ENCODE measurements around the gene GPR183.

The GPR183 gene

GRCh38 chr13:99339736-99340397 lies 32.7 kb upstream of the GPR183 start:
- no peak for DNase-seq (ENCODE audit: low spot score)

DNA sequence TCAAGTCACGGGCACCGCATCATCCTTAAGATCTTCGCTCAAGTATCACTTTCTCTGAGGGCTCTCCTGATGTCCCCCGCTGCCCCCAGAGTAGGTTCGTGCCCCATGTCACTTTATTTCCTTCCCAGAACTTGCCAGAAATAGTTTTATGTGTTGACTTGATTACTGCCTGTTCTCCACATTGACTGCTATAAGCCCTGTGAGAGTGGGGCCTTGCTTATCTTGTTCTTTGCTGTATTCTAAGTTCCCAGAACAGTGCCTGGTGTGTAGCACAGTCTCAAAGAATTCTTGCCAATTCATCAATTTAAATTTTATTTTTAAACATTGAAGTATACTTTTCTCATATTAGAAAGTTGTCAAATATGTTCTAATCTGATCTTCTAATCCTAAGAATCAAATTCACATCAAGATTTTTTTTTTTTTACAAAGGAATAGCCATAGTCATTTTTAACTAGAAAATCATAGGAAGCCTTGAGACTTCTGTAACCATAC lies 32.1 kb upstream of the GPR183 start:
- DNase-seq (ENCODE audit: low spot score): no peak

DNA sequence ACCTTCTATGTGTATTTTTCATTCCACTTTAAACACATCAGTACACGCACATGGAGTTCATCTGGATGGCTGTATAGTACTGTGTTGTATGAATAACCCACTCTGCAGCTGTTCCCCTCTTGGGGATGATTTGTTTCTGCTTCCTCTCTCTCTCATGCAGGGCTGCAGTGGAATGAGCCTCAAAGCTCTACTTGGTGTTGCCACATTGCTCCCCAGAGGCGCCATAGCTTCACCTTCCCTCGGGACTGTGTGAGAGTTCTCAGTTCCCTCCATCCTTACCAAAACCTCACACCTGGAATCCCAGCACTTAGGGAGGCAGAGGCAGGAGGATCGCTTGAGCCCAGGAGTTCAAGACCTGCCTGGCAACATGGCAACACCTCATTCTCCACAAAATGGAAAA lies 28.4 kb upstream of the GPR183 start:
- no peak for DNase-seq (ENCODE audit: low spot score)

GRCh38 chr13:99335087-99335486 lies 27.9 kb upstream of the GPR183 start:
- no peak for DNase-seq (ENCODE audit: low spot score)

- no peak for DNase-seq (ENCODE audit: low spot score)
Measured at GRCh38 chr13:99334221-99334620, 27.0 kb upstream of the GPR183 start.

- DNase-seq (ENCODE audit: low spot score): no peak
Measured at GRCh38 chr13:99332456-99332855, 25.3 kb upstream of the GPR183 start.

DNA sequence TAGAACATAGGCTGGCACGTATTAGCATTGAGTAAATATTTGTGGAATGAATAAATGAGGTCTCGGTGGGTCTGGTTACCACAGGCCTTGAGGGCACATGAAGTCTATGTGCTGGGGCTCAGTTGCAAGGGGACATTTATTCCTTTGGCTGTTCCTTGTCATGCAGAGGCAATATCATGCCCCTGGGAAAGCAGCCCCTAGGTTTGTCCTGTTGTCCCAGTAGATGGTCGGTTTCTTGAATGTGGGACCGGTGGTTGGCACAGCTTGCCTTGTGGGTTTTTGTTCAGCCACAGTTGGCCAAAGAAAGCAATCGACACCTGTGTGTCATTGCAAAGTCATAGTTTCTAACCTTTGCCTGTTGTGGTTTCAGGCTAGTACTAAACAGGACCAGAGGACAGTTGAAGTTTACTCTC lies 24.7 kb upstream of the GPR183 start:
- DNase-seq (ENCODE audit: low spot score): no peak

GRCh38 chr13:99330942-99331341 lies 23.7 kb upstream of the GPR183 start:
- no peak for DNase-seq (ENCODE audit: low spot score)

- DNase-seq (ENCODE audit: low spot score): no peak
Measured at GRCh38 chr13:99329477-99329876, 22.3 kb upstream of the GPR183 start.

DNA sequence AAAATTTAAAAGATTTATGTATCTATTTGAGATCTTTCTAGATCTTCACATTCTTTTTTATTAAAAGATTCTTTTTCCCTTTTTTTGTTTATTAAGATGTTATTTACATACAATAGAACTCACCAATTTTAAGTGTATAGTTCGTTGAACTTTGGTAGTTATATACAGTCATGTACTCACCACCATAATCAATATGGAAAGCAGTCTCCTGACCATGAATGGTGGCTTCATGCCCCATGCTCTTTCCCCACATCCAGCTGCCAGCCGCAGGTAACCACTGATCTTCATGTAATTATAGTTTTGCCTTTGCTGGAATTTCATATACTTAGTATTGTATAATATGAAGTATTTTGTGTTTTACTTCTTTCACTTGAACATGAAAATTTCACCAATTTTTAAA lies 20.6 kb upstream of the GPR183 start:
- no peak for DNase-seq (ENCODE audit: low spot score)

GRCh38 chr13:99327126-99327525 lies 19.9 kb upstream of the GPR183 start:
- no peak for DNase-seq (ENCODE audit: low spot score)

DNA sequence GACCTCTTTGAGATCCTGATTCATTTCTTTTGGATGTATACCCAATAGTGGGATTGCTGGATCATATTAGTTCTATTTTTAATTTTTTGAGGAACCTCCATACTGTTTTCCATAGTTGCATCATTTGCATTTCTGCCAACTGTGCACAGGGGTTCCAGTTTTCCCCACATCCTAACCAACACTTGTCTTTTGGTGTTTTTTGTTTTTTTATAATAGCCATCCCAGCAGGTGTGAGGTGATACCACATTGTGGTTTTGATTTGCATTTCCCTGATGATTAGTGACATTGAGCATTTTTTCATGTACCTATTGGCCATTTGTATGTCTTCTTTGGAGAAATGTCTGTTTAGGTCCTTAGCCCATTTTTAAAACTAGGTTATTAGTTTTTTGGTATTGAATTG lies 18.8 kb upstream of the GPR183 start:
- no peak for DNase-seq (ENCODE audit: low spot score)

GRCh38 chr13:99323488-99323887 lies 16.3 kb upstream of the GPR183 start:
- DNase-seq (ENCODE audit: low spot score): no peak

- peak; percentile 47 for DNase-seq (ENCODE audit: low spot score)
Measured at GRCh38 chr13:99322297-99323103, 15.3 kb upstream of the GPR183 start.

- no peak for DNase-seq (ENCODE audit: low spot score)
Measured at GRCh38 chr13:99321709-99322108, 14.5 kb upstream of the GPR183 start.

DNA sequence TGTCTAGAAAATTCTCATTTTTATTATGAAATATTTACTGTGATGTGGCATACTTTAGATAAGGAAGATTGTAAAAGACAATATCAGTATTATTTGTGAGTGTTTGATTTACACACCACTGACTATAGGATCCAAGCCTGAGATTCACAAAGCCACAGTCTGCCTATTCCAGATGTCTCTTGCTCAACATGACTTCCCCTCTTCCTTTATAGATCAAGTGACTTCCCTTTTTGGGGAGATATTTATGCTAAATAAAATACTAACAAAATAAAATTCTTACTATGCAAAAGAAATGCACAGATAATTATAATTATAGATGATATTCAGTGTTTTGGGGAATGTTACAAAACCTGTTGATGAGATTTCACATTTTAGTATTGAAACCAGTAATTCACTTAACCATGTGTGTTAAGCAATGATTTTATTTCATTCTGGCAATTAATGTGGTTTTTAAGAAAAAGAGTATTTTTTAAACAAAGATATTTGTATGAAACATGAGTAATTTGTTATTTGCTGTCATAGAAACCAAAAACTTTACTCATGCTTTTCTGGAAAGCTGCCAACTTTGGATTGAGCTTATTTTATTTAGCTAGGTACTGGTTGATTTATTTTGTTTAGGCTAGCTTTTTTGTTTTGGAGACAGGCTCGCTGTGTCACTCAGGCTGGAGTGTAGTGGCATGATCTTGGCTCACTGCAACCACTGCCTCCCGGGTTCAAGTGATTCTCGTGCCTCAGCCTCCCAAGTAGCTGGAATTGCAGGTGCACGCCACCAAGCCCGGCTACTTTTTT lies 13.7 kb upstream of the GPR183 start:
- peak; percentile 81 for DNase-seq (ENCODE audit: low spot score)

- no peak for DNase-seq (ENCODE audit: low spot score)
Measured at GRCh38 chr13:99316657-99317256, 9.6 kb upstream of the GPR183 start.

DNA sequence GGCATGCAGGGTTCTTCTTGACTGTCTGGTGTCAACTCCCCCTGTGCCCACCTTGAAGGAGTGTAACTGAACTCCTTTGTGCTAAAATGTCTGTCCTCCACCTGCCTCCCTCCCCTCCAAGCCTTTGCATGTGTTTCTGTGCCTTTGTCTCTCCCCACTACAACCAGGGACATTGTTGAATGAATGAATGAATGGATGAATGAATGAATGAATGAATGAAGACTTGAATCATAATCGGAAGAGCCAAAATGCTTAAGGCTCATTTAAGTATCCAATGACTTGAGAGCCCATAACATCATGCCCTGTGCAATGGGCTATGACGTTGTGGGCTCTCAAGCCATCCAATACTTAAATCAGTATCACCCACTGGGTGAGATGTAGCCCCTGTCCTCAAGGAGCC lies 9.0 kb upstream of the GPR183 start:
- no peak for DNase-seq (ENCODE audit: low spot score)

DNA sequence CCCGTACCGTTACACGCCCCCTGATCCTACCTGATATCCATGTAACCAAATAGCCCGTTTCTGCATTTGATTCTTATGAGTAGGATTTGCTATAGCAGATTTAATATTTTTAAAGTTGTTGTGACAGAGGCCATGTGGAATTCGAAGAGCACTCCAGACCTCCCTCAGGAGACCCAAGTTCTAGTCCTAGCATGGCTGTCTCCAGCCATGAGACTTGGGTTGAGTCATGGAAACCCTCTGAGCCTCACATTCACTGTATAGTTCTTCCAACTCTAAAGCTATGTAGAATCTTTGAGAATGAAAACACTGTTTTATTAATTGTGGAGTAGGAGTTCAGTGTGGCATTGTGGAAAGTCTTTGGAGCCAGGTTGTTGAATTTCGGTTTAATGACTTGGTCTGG lies 8.0 kb upstream of the GPR183 start:
- DNase-seq (ENCODE audit: low spot score): no peak

GRCh38 chr13:99314640-99315176 lies 7.5 kb upstream of the GPR183 start:
- no peak for DNase-seq (ENCODE audit: low spot score)

GRCh38 chr13:99313941-99314340 lies 6.7 kb upstream of the GPR183 start:
- DNase-seq (ENCODE audit: low spot score): no peak

DNA sequence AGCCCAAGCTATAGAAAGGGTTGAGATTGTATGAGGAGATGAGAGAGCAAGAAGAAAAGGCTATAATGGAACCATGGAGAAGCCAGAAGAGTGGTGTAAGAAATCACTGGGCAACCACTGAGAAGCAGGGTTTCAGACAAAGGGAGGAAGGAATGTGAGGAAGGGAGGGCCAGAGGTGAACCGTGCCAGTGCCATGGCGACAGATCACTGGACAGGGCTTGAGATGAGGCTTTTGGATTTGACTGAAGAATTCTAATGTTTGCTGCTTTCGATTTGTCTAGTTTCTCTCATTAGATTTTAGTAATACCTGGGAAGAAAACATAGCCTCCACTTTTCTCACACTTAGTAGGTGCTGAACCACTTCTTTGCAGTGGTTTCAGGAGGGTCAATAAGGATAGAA lies 6.3 kb upstream of the GPR183 start:
- DNase-seq (ENCODE audit: low spot score): no peak
